ENCODE results near the gene NCKAP5.

Gene NCKAP5

GRCh38 chr2:133229974-133230373 is 338.3 kb downstream of the NCKAP5 start:
- Histone ChIP-seq H3K27ac (ENCODE audit: poor library complexity, severe bottlenecking) (no peak overlapping the region), H3K27me3 (ENCODE audit: insufficient read depth, poor library complexity, severe bottlenecking) (peaks cover 12% of the 10 kb centered on the region), H3K36me3 (ENCODE audit: low read depth) (no peaks in the 10 kb centered on the region), H3K4me1 (ENCODE audit: insufficient read depth, poor library complexity, severe bottlenecking) (no peaks in the 10 kb centered on the region), H3K4me3 (ENCODE audit: severe bottlenecking) (no peak overlapping the region), H3K9me3 (ENCODE audit: severe bottlenecking) (no peaks in the 10 kb centered on the region)
- ATAC-seq (ENCODE audit: low read depth) (no peak), DNase-seq (ENCODE audit: low spot score) (no peak)
- no peak for TF ChIP-seq CTCF (IDR thresholded peaks at IDR 0.05; ENCODE audit: poor library complexity, severe bottlenecking)

GRCh38 chr2:133223226-133223625 is 345.0 kb downstream of the NCKAP5 start:
- Histone ChIP-seq H3K27me3 (ENCODE audit: insufficient read depth, poor library complexity, severe bottlenecking) (no peaks in the 10 kb centered on the region), H3K4me1 (ENCODE audit: insufficient read depth, poor library complexity, severe bottlenecking) (no peaks in the 10 kb centered on the region), H3K4me3 (ENCODE audit: severe bottlenecking) (no peak overlapping the region), H3K9me3 (ENCODE audit: severe bottlenecking) (no peaks in the 10 kb centered on the region), H3K27ac (ENCODE audit: poor library complexity, severe bottlenecking) (no peak overlapping the region), H3K36me3 (ENCODE audit: low read depth) (no peaks in the 10 kb centered on the region)
- no peak for TF ChIP-seq CTCF (IDR thresholded peaks at IDR 0.05; ENCODE audit: poor library complexity, severe bottlenecking)
- DNase-seq (ENCODE audit: low spot score) (no peak), ATAC-seq (ENCODE audit: low read depth) (no peak)

GRCh38 chr2:133221398-133221797 is 346.9 kb downstream of the NCKAP5 start:
- H3K36me3 ChIP-seq (ENCODE audit: low read depth) = no peaks in the 10 kb centered on the region
- no peaks in the 10 kb centered on the region for H3K4me1 ChIP-seq (ENCODE audit: insufficient read depth, poor library complexity, severe bottlenecking)
- H3K27ac ChIP-seq (ENCODE audit: poor library complexity, severe bottlenecking) = no peak overlapping the region
- H3K9me3 ChIP-seq (ENCODE audit: severe bottlenecking) = no peaks in the 10 kb centered on the region
- ATAC-seq (ENCODE audit: low read depth) = no peak
- no peak for TF ChIP-seq CTCF (IDR thresholded peaks at IDR 0.05; ENCODE audit: poor library complexity, severe bottlenecking)
- no peak overlapping the region for H3K4me3 ChIP-seq (ENCODE audit: severe bottlenecking)
- no peak for DNase-seq (ENCODE audit: low spot score)
- no peaks in the 10 kb centered on the region for H3K27me3 ChIP-seq (ENCODE audit: insufficient read depth, poor library complexity, severe bottlenecking)

- DNase-seq (ENCODE audit: low spot score) (no peak), ATAC-seq (ENCODE audit: low read depth) (no peak)
- H3K36me3 ChIP-seq (ENCODE audit: low read depth) = no peaks in the 10 kb centered on the region
- no peak overlapping the region for H3K4me3 ChIP-seq (ENCODE audit: severe bottlenecking)
- H3K9me3 ChIP-seq (ENCODE audit: severe bottlenecking) = no peaks in the 10 kb centered on the region
- no peak for TF ChIP-seq CTCF (IDR thresholded peaks at IDR 0.05; ENCODE audit: poor library complexity, severe bottlenecking)
- H3K27me3 ChIP-seq (ENCODE audit: insufficient read depth, poor library complexity, severe bottlenecking) = no peaks in the 10 kb centered on the region
- H3K27ac ChIP-seq (ENCODE audit: poor library complexity, severe bottlenecking) = no peak overlapping the region
- no peaks in the 10 kb centered on the region for H3K4me1 ChIP-seq (ENCODE audit: insufficient read depth, poor library complexity, severe bottlenecking)
Measured at GRCh38 chr2:133218204-133218603, 350.1 kb downstream of the NCKAP5 start.

GRCh38 chr2:133215477-133215876 is 352.8 kb downstream of the NCKAP5 start:
- Histone ChIP-seq H3K27ac (ENCODE audit: poor library complexity, severe bottlenecking) (no peak overlapping the region), H3K27me3 (ENCODE audit: insufficient read depth, poor library complexity, severe bottlenecking) (no peaks in the 10 kb centered on the region), H3K4me3 (ENCODE audit: severe bottlenecking) (no peak overlapping the region), H3K4me1 (ENCODE audit: insufficient read depth, poor library complexity, severe bottlenecking) (no peaks in the 10 kb centered on the region), H3K9me3 (ENCODE audit: severe bottlenecking) (no peaks in the 10 kb centered on the region), H3K36me3 (ENCODE audit: low read depth) (no peaks in the 10 kb centered on the region)
- DNase-seq (ENCODE audit: low spot score) (no peak), ATAC-seq (ENCODE audit: low read depth) (no peak)
- TF ChIP-seq CTCF (IDR thresholded peaks at IDR 0.05; ENCODE audit: poor library complexity, severe bottlenecking) = no peak

All from RWPE2 (cell line).